ENCODE data around the gene NIPSNAP3A. TPM values are rescaled to one million over a fixed set of nuclear protein-coding genes. Genes with fewer than 3 reads are reported as not detected.

NIPSNAP3A gene
- total RNA-seq, 1 donor from 2014 or later = 14.9 TPM

DNA sequence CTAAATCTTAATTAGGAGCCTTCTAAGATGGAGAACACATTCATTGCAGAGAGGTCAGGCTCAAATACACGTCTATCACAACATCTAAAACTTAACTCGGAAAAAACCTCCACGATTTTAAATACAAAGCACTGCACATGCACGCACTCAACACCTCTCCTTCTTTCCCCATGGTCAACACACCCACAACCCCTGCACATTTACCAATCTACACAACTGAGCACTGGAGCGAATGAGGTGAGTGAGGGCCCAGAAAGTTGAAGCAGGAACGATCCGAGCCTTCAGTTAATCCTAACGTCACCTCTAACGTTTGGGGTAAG lies 278 bp upstream of the NIPSNAP3A start:
- Mint-ChIP-seq H3K9me3 (no peaks in the 10 kb centered on the region), H3K36me3 (ENCODE audit: low read depth) (no peaks in the 10 kb centered on the region), H3K27me3 (ENCODE audit: low read depth) (peaks cover 33% of the 10 kb centered on the region), H3K27ac (ENCODE audit: unreplicated experiment) (peak overlapping the region; percentile 97), H3K4me1 (peaks cover 17% of the 10 kb centered on the region), H3K4me3 (peak overlapping the region; percentile 91)
- DNase-seq (ENCODE audit: low read depth, low spot score) = no peak
- no peak for TF ChIP-seq CTCF (conservative IDR thresholded peaks at IDR 0.05)

DNA sequence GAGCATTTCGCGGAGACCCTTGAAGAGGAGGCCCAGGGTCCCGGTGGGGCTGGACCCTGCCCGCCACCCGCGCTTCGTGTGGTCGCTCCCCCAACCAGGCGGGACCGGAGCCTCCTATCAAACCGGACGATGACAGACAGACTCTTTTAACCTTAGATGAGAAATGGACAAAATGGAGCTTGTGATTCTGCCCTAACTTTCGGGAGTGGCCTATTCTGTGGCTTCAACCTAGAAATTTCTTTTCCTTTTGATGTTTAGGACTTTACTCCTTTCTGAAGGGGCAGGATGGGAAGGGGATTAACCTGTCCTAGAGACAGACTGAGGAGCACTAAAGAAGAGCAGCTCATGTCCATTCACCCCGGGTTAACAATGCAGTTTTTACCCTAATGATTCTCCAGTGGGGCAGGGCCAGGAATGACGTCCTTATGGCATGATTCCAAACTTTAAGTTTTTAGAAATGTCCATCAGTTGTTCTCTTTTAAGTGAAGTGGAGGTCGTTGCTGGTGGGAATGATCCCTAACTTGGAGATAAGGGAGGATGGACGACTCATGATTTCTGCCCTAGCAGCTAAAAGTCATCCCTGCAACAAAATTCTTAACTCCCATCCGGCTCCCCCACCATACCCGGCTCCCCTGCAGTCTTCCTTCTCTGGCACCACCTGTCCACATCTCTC lies 1.0 kb downstream of the NIPSNAP3A start:
- no peak for TF ChIP-seq CTCF (conservative IDR thresholded peaks at IDR 0.05)
- Mint-ChIP-seq H3K4me1 (peaks cover 17% of the 10 kb centered on the region), H3K4me3 (peak overlapping the region; percentile 91), H3K27ac (ENCODE audit: unreplicated experiment) (peak overlapping the region; percentile 76), H3K9me3 (no peaks in the 10 kb centered on the region), H3K36me3 (ENCODE audit: low read depth) (no peaks in the 10 kb centered on the region), H3K27me3 (ENCODE audit: low read depth) (peaks cover 30% of the 10 kb centered on the region)
- no peak for DNase-seq (ENCODE audit: low read depth, low spot score)

DNA sequence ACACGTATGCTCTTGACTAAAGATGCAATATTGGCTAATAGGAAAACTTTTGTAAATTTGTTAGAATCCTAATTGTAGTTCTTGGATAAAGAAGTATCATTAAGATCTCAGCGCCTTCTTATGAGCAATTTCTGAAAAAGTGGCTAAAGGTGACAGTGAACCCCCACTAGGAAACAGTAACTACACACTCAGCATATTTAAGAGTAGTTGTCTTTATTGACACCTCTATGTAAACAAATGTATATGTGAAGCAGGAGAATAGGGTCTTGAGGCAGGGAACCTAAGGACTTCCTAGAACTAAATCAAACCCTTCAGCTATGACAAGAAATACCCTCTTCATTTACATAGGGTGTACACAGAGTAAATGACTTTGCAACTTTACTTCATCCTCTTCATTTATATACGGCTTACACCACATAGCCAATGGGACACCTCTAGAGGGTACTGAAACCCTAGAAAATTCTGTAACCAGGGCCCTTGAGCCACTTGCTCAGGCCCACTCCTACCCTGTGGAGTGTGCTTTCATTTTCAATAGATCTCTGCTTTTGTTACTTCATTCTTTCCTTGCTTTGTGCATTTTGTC lies 2.8 kb downstream of the NIPSNAP3A start:
- peaks cover 17% of the 10 kb centered on the region for H3K4me1 Mint-ChIP-seq
- peaks cover 17% of the 10 kb centered on the region for H3K27me3 Mint-ChIP-seq (ENCODE audit: low read depth)
- no peak for DNase-seq (ENCODE audit: low read depth, low spot score)
- peak overlapping the region; percentile 21 for H3K4me3 Mint-ChIP-seq
- no peak overlapping the region for H3K27ac Mint-ChIP-seq (ENCODE audit: unreplicated experiment)
- H3K36me3 Mint-ChIP-seq (ENCODE audit: low read depth) = no peaks in the 10 kb centered on the region
- H3K9me3 Mint-ChIP-seq = no peaks in the 10 kb centered on the region
- no peak for TF ChIP-seq CTCF (conservative IDR thresholded peaks at IDR 0.05)

DNA sequence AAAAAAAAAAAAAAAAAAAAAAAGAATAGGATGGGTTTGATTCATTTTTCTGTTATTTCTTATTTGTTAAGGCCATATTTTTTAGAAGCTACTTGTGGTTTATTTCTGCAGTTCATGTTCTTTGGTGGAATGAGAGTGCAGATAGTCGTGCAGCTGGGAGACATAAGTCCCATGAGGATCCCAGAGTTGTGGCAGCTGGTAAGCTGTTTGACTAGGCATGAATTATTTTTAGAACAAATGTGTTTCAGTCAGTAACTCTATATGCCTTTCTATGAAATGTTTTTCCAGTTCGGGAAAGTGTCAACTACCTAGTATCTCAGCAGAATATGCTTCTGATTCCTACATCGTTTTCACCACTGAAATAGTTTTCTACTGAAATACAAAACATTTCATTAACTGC lies 11.5 kb downstream of the NIPSNAP3A start:
- H3K27me3 Mint-ChIP-seq (ENCODE audit: low read depth) = no peaks in the 10 kb centered on the region
- peaks cover 3% of the 10 kb centered on the region for H3K9me3 Mint-ChIP-seq
- no peak overlapping the region for H3K4me3 Mint-ChIP-seq
- no peak for DNase-seq (ENCODE audit: low read depth, low spot score)
- TF ChIP-seq CTCF (conservative IDR thresholded peaks at IDR 0.05) = no peak
- H3K27ac Mint-ChIP-seq (ENCODE audit: unreplicated experiment) = no peak overlapping the region
- H3K36me3 Mint-ChIP-seq (ENCODE audit: low read depth) = peaks cover 7% of the 10 kb centered on the region
- peaks cover 6% of the 10 kb centered on the region for H3K4me1 Mint-ChIP-seq

GRCh38 chr9:104765138-104765537 lies 17.7 kb downstream of the NIPSNAP3A start:
- H3K9me3 Mint-ChIP-seq = peaks cover 3% of the 10 kb centered on the region
- no peak for DNase-seq (ENCODE audit: low read depth, low spot score)
- no peaks in the 10 kb centered on the region for H3K27me3 Mint-ChIP-seq (ENCODE audit: low read depth)
- peaks cover 7% of the 10 kb centered on the region for H3K36me3 Mint-ChIP-seq (ENCODE audit: low read depth)
- peak overlapping the region; percentile 99 for H3K4me3 Mint-ChIP-seq
- peaks cover 16% of the 10 kb centered on the region for H3K4me1 Mint-ChIP-seq
- TF ChIP-seq CTCF (conservative IDR thresholded peaks at IDR 0.05) = no peak
- H3K27ac Mint-ChIP-seq (ENCODE audit: unreplicated experiment) = no peak overlapping the region

All from neural crest cell (in vitro differentiated cells).